ENCODE results near the gene PHEX. TPM values are rescaled to one million over a fixed set of nuclear protein-coding genes. Genes with fewer than 3 reads are reported as not detected.

The PHEX gene
- total RNA-seq, 2 donors from 2014 or later, result 0.93 to 1.5 TPM

GRCh38 chrX:22032506-22032905, 381 bp downstream of the PHEX start:
- DNase-seq (ENCODE audit: low spot score in 2 of 2) (no peak), ATAC-seq (no peak)
- no peaks in the 10 kb centered on the region for H3K9me3 Mint-ChIP-seq
- no peak overlapping the region for H3K27ac Mint-ChIP-seq
- peaks cover 0 to 4% of the 10 kb centered on the region in 2 donors for H3K36me3 Mint-ChIP-seq

DNA sequence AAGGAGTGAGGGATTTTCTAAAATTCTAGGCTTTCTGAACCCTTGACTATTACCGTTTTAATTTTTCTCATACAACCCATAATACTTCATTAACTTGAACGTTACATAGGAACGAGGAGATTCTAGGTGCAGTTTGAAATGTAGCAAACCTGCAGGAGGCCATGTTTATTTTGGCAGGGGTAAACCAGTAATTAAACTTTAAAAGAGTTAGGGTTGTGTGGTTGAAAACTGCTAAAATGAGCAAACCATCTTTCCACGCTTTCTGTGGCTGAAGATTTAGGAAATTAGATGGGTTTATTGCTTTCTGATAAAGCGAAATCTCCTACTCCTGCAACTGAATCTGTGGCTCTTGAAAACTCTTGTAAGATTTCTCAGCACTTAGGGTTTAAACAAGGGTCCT, 1.7 kb downstream of the PHEX start:
- no peaks in the 10 kb centered on the region for H3K9me3 Mint-ChIP-seq
- H3K36me3 Mint-ChIP-seq, result no peaks in the 10 kb centered on the region
- DNase-seq (ENCODE audit: low spot score in 2 of 2) (no peak), ATAC-seq (no peak)
- no peak overlapping the region for H3K27ac Mint-ChIP-seq

DNA sequence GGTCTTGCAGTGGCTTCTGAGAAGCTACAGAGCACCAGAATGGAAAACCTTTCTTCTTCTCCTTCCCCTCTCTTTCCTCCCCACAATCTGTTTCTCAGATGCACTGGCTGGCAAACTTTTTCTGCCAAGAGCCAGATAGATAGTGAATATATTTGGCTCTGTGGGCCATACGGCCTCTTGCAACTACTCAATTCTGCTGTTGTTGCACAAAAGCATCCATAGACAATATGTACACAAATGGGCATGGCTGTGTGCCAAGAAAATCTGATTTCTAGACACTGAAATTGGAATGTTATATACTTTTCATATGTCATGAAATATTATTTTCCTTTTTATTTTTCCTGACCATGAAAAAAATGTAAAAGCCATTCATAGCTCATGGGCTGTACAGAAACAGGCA, 3.1 kb downstream of the PHEX start:
- Mint-ChIP-seq H3K27ac (no peak overlapping the region), H3K9me3 (no peaks in the 10 kb centered on the region), H3K36me3 (no peaks in the 10 kb centered on the region)
- ATAC-seq (no peak), DNase-seq (ENCODE audit: low spot score in 2 of 2) (no peak)

GRCh38 chrX:22037225-22037624, 5.1 kb downstream of the PHEX start:
- Mint-ChIP-seq H3K36me3 (no peaks in the 10 kb centered on the region), H3K9me3 (no peaks in the 10 kb centered on the region), H3K27ac (no peak overlapping the region)
- no peak for DNase-seq (ENCODE audit: low spot score in 2 of 2)
- no peak for ATAC-seq

- Mint-ChIP-seq H3K36me3 (no peaks in the 10 kb centered on the region), H3K27ac (no peak overlapping the region), H3K9me3 (no peaks in the 10 kb centered on the region)
- ATAC-seq, result no peak
- DNase-seq (ENCODE audit: low spot score in 2 of 2), result no peak
These were observed 5.9 kb downstream of the PHEX start for GRCh38 chrX:22037911-22038537.

GRCh38 chrX:22039541-22039940, 7.4 kb downstream of the PHEX start:
- ATAC-seq, result no peak
- Mint-ChIP-seq H3K36me3 (no peaks in the 10 kb centered on the region), H3K27ac (no peak overlapping the region), H3K9me3 (no peaks in the 10 kb centered on the region)
- no peak for DNase-seq (ENCODE audit: low spot score in 2 of 2)

DNA sequence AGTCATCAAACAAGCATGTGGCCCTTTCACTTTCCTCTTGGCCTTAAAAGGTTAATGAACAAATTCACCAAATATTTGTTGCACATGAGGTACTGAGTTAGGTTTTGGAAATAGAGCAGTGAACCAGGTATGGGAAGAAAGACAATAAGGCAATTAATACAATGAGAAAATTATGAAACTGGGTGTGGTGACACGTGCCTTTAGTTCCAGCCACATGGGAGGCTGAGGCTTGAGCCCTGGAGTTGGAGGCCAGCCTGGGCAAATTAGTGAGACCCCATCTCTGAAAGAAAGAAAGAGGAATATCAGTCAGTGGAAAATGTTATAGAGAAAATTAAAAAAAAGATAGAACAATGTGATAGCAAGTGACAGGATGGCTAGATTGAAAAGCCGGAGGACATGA, 8.1 kb downstream of the PHEX start:
- DNase-seq (ENCODE audit: low spot score in 2 of 2), result no peak
- Mint-ChIP-seq H3K36me3 (no peaks in the 10 kb centered on the region), H3K27ac (no peak overlapping the region), H3K9me3 (no peaks in the 10 kb centered on the region)
- no peak for ATAC-seq

DNA sequence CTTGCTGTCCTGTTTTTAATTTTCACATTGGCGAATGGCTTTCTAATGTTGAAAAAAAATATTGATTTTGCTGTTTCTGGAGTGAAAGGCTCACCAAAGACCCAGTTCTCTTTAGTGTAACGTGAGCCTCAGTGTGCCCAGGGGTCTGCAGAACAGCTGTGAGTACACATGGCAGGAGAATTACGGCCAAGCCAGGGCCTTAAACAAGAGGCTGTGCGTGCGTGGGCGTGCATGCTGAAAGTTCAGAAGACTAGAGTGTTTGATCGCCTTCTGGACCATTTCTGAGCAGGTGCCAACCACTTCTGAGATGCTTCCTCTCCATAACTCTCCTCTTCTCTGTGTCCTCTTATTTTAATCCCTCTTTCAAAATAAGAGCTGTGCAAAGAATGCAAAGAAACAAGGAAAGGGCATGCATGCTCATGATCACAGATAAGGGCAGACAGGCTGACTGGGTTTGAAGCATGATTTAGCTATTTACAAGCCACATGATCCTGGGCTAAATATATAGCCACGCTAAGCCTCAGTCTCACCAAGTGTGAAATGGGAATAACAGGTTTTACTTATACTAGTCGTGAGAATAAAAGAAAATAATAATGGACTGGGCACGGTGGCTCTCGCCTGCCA, 9.9 kb downstream of the PHEX start:
- ATAC-seq (no peak), DNase-seq (ENCODE audit: low spot score in 2 of 2) (no peak)
- no peaks in the 10 kb centered on the region for H3K9me3 Mint-ChIP-seq
- H3K27ac Mint-ChIP-seq, result no peak overlapping the region
- no peaks in the 10 kb centered on the region for H3K36me3 Mint-ChIP-seq

GRCh38 chrX:22043872-22044271, 11.7 kb downstream of the PHEX start:
- DNase-seq (ENCODE audit: low spot score in 2 of 2) (no peak), ATAC-seq (no peak)
- Mint-ChIP-seq H3K36me3 (no peaks in the 10 kb centered on the region), H3K27ac (no peak overlapping the region), H3K9me3 (no peaks in the 10 kb centered on the region)

DNA sequence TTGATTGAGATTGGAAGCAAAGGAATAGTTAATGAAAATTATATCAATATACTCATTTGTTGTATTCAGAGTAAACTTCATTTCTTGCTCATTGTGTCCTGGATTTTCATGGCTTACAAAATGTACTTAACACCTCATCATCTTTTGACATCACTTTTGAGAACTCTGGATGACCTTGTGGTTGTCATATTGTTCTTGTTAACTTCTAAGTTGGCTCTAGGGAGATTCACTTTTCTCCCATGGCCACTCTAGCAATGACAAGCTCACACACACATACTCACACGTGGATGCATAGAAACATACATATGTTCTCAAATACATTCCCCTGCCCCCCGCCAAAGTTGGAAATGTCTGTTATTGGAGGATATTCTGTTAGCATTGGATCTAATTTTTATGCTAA, 15.3 kb downstream of the PHEX start:
- Mint-ChIP-seq H3K27ac (no peak overlapping the region), H3K9me3 (no peaks in the 10 kb centered on the region), H3K36me3 (no peaks in the 10 kb centered on the region)
- ATAC-seq (no peak), DNase-seq (ENCODE audit: low spot score in 2 of 2) (no peak)

DNA sequence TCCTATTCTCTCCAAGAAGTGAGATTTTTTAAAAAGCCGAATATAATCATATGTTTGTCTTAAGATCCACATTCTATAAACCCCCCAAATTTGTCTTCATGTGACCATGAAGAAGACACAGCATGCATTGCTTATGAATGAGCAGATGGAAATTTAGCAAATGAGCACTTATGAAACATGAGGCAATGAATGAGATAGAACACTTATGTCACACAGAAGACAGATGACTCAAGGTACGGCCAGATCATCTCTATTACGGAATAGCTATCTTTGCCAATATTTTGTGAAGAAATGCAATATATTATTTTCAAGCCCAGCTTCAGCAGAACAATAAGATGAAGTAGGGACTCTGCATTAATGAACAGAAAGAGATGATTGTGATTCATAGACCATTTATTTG, 21.4 kb downstream of the PHEX start:
- DNase-seq (ENCODE audit: low spot score in 2 of 2) (no peak), ATAC-seq (no peak)
- peaks cover 0 to 7% of the 10 kb centered on the region in 2 donors for H3K9me3 Mint-ChIP-seq
- no peak overlapping the region for H3K27ac Mint-ChIP-seq
- peaks cover 0 to 5% of the 10 kb centered on the region in 2 donors for H3K36me3 Mint-ChIP-seq

DNA sequence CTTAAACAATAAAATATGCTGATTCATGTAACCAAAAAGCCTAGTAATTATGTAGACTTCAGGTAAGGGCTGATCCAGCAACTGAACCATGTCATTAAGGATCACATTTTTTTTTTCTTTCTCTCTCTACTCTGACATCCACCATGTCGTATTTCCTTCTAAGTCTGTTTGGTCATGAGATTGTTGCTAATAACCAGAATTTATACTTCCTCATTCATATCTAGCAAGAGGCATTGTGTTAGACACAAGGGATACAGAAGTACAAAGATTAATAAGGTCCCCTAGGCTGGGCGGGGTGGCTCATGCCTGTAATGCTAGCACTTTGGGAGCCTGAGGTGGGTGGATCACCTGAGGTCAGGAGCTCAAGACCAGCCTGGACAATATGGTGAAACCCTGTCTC, 24.1 kb downstream of the PHEX start:
- no peak for DNase-seq (ENCODE audit: low spot score in 2 of 2)
- ATAC-seq, result no peak
- Mint-ChIP-seq H3K27ac (no peak overlapping the region), H3K9me3 (peaks cover 0 to 7% of the 10 kb centered on the region in 2 donors), H3K36me3 (peaks cover 0 to 5% of the 10 kb centered on the region in 2 donors)

DNA sequence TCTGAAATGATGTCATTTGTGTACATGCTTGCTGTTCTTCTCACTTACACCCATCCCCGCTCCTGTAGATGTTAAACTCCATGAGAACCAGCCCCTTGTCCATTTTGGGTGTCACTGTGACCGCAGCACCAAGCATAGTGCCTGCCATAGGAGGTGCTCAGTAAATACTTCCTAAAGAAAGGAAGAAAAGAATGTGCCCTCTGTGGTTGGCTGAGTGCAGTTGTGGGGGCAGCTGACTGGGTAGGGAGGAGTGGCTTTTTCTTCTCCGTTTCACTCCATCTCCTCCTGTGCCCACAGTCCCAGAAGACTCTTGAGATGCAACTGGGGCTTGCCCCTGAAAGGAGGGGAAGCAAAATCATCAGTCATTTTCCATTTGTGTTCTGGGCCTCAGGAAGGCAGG, 25.5 kb downstream of the PHEX start:
- Mint-ChIP-seq H3K9me3 (peaks cover 0 to 7% of the 10 kb centered on the region in 2 donors), H3K36me3 (peaks cover 4 to 12% of the 10 kb centered on the region in 2 donors), H3K27ac (peak overlapping the region; percentile 44 to 57)
- DNase-seq (ENCODE audit: low spot score in 2 of 2), result no peak
- ATAC-seq, result no peak

- no peak for ATAC-seq
- H3K36me3 Mint-ChIP-seq, result peaks cover 4 to 12% of the 10 kb centered on the region in 2 donors
These were observed 27.6 kb downstream of the PHEX start for GRCh38 chrX:22059775-22060174.

GRCh38 chrX:22060415-22061280, 28.5 kb downstream of the PHEX start:
- Mint-ChIP-seq H3K9me3 (peaks cover 0 to 8% of the 10 kb centered on the region in 2 donors), H3K27ac (peak overlapping the region; percentile 1 to 79), H3K36me3 (peaks cover 4 to 13% of the 10 kb centered on the region in 2 donors)
- DNase-seq (ENCODE audit: low spot score in 2 of 2), result no peak
- peak; percentile 83 to 90 for ATAC-seq

More at GRCh38 chrX:22059775-22060174, 27.6 kb downstream of the PHEX start:
- peak overlapping the region; percentile 50 to 79 for H3K27ac Mint-ChIP-seq
- no peak for DNase-seq (ENCODE audit: low spot score in 2 of 2)
- peaks cover 0 to 7% of the 10 kb centered on the region in 2 donors for H3K9me3 Mint-ChIP-seq

GRCh38 chrX:22063284-22063683, 31.2 kb downstream of the PHEX start:
- H3K27ac Mint-ChIP-seq, result peak overlapping the region in 1 of 2 donors; percentile 94
- ATAC-seq, result peak; percentile 56 to 68

GRCh38 chrX:22069586-22069985, 37.5 kb downstream of the PHEX start:
- no peak overlapping the region for H3K27ac Mint-ChIP-seq
- no peak for ATAC-seq
- peaks cover 0 to 4% of the 10 kb centered on the region in 2 donors for H3K9me3 Mint-ChIP-seq
- DNase-seq (ENCODE audit: low spot score in 2 of 2), result no peak
- H3K36me3 Mint-ChIP-seq, result peaks cover 0 to 8% of the 10 kb centered on the region in 2 donors

More at GRCh38 chrX:22063284-22063683, 31.2 kb downstream of the PHEX start:
- Mint-ChIP-seq H3K9me3 (peaks cover 0 to 4% of the 10 kb centered on the region in 2 donors), H3K36me3 (peaks cover 4 to 14% of the 10 kb centered on the region in 2 donors)
- DNase-seq (ENCODE audit: low spot score in 2 of 2), result peak; percentile 19 to 56
